SU-DHL-6 (cell line): Measurements from ENCODE around the gene LY6G6C.

ENCODE experiments used
- CTCF ChIP-seq: fragments of 200-600 bp; sonication (generic); IDR thresholded peaks from one replicate; pipeline ENCODE4 v1.5.1; 2017; ENCODE audit warnings: antibody characterized with exemption, mild to moderate bottlenecking, low read length, moderate library complexity; ENCODE audit not compliant: insufficient read depth, poor library complexity, severe bottlenecking
- EZH2phosphoT487 ChIP-seq: fragments of 200-600 bp; sonication (generic), shearing (Covaris generic); conservative IDR thresholded peaks from 2 replicates; pipeline ENCODE4 v1.6.1; 2018; ENCODE audit warnings: mild to moderate bottlenecking, antibody characterized with exemption, low read length, moderate library complexity, mixed read lengths

GRCh38 chr6:31700740-31701401 lies 20.7 kb downstream of the LY6G6C start:
- no peak for TF ChIP-seq CTCF
- no peak for TF ChIP-seq EZH2phosphoT487
